ENCODE results near the gene FREY1.

- TF ChIP-seq CTCF (IDR thresholded peaks at IDR 0.05; ENCODE audit: extremely low read depth in 1 of 2, insufficient read depth in 1 of 2, low read depth in 1 of 2, low read length in 2 of 2): no peak
- TF ChIP-seq MAX (IDR thresholded peaks at IDR 0.05; ENCODE audit: insufficient read depth, insufficient read length): no peak
- TF ChIP-seq EZH2 (IDR thresholded peaks at IDR 0.05; ENCODE audit: borderline replicate concordance, low read depth, low read length, severe bottlenecking): no peak
- no peak for TF ChIP-seq POLR2AphosphoS5 (IDR thresholded peaks at IDR 0.05; ENCODE audit: insufficient read depth, low read depth, low read length)
- no peak for TF ChIP-seq POLR2A (IDR thresholded peaks at IDR 0.05; ENCODE audit: low read depth, low read length)
- TF ChIP-seq JUN (IDR thresholded peaks at IDR 0.05; ENCODE audit: borderline replicate concordance, insufficient read depth, insufficient read length, low read depth): no peak
- TF ChIP-seq GATA2 (IDR thresholded peaks at IDR 0.05; ENCODE audit: insufficient read depth, insufficient read length, low read depth, low read length): no peak
Observed at GRCh38 chr11:45904309-45904915, 2.7 kb downstream of the FREY1 start.
